ENCODE results near the gene CALN1.
"Not testable (repeated sequence)": the region's sequence is repeated elsewhere in the genome, so short reads cannot be mapped to it uniquely, and the experiment has no call there.

Gene CALN1

GRCh38 chr7:71828361-71828760 lies 583.8 kb downstream of the CALN1 start:
- Mint-ChIP-seq H3K4me3 (no peak overlapping the region), H3K27ac (ENCODE audit: low read depth) (no peak overlapping the region), H3K27me3 (no peaks in the 10 kb centered on the region), H3K36me3 (ENCODE audit: insufficient read depth) (no peaks in the 10 kb centered on the region), H3K9me3 (peaks cover 16% of the 10 kb centered on the region), H3K4me1 (no peaks in the 10 kb centered on the region)
- DNase-seq (ENCODE audit: low spot score in 2 of 2) (no peak), ATAC-seq (replicated peaks; ENCODE audit: extremely low read depth, poor library complexity, severe bottlenecking) (no peak)

GRCh38 chr7:71826141-71826540 lies 586.0 kb downstream of the CALN1 start:
- no peak overlapping the region for H3K27ac Mint-ChIP-seq (ENCODE audit: low read depth)
- no peaks in the 10 kb centered on the region for H3K4me1 Mint-ChIP-seq
- no peak overlapping the region for H3K4me3 Mint-ChIP-seq
- H3K36me3 Mint-ChIP-seq (ENCODE audit: insufficient read depth) = no peaks in the 10 kb centered on the region
- H3K9me3 Mint-ChIP-seq = peaks cover 16% of the 10 kb centered on the region
- DNase-seq (ENCODE audit: low spot score in 2 of 2) (no peak), ATAC-seq (replicated peaks; ENCODE audit: extremely low read depth, poor library complexity, severe bottlenecking) (no peak)
- no peaks in the 10 kb centered on the region for H3K27me3 Mint-ChIP-seq

GRCh38 chr7:71824006-71824760 lies 588.0 kb downstream of the CALN1 start:
- ATAC-seq (replicated peaks; ENCODE audit: extremely low read depth, poor library complexity, severe bottlenecking) (no peak), DNase-seq (ENCODE audit: low spot score in 2 of 2) (no peak)
- peaks cover 21% of the 10 kb centered on the region for H3K9me3 Mint-ChIP-seq
- H3K36me3 Mint-ChIP-seq (ENCODE audit: insufficient read depth) = no peaks in the 10 kb centered on the region
- no peaks in the 10 kb centered on the region for H3K27me3 Mint-ChIP-seq
- H3K4me1 Mint-ChIP-seq = no peaks in the 10 kb centered on the region
- H3K27ac Mint-ChIP-seq (ENCODE audit: low read depth) = no peak overlapping the region
- no peak overlapping the region for H3K4me3 Mint-ChIP-seq

- not testable (repeated sequence) for H3K27ac Mint-ChIP-seq (ENCODE audit: low read depth); ATAC-seq (replicated peaks; ENCODE audit: extremely low read depth, poor library complexity, severe bottlenecking); H3K36me3 Mint-ChIP-seq (ENCODE audit: insufficient read depth); DNase-seq (ENCODE audit: low spot score in 2 of 2); H3K4me3 Mint-ChIP-seq; H3K4me1 Mint-ChIP-seq; H3K27me3 Mint-ChIP-seq
- H3K9me3 Mint-ChIP-seq = peaks cover 20% of the 10 kb centered on the region
These were observed 589.7 kb downstream of the CALN1 start for GRCh38 chr7:71822406-71822805.

- ATAC-seq (replicated peaks; ENCODE audit: extremely low read depth, poor library complexity, severe bottlenecking) (no peak), DNase-seq (ENCODE audit: low spot score in 2 of 2) (no peak)
- peaks cover 11% of the 10 kb centered on the region for H3K9me3 Mint-ChIP-seq
- no peak overlapping the region for H3K4me3 Mint-ChIP-seq
- H3K27ac Mint-ChIP-seq (ENCODE audit: low read depth) = no peak overlapping the region
- no peaks in the 10 kb centered on the region for H3K4me1 Mint-ChIP-seq
- no peaks in the 10 kb centered on the region for H3K36me3 Mint-ChIP-seq (ENCODE audit: insufficient read depth)
- H3K27me3 Mint-ChIP-seq = no peaks in the 10 kb centered on the region
These were observed 594.2 kb downstream of the CALN1 start for GRCh38 chr7:71817916-71818315.

GRCh38 chr7:71808115-71808514 lies 604.0 kb downstream of the CALN1 start:
- ATAC-seq (replicated peaks; ENCODE audit: extremely low read depth, poor library complexity, severe bottlenecking) (no peak), DNase-seq (ENCODE audit: low spot score in 2 of 2) (no peak)
- Mint-ChIP-seq H3K4me1 (no peaks in the 10 kb centered on the region), H3K4me3 (no peak overlapping the region), H3K27ac (ENCODE audit: low read depth) (no peak overlapping the region), H3K36me3 (ENCODE audit: insufficient read depth) (no peaks in the 10 kb centered on the region), H3K9me3 (peaks cover 19% of the 10 kb centered on the region), H3K27me3 (no peaks in the 10 kb centered on the region)

GRCh38 chr7:71804256-71804655 lies 607.9 kb downstream of the CALN1 start:
- no peak overlapping the region for H3K27ac Mint-ChIP-seq (ENCODE audit: low read depth)
- H3K9me3 Mint-ChIP-seq = peaks cover 12% of the 10 kb centered on the region
- no peaks in the 10 kb centered on the region for H3K4me1 Mint-ChIP-seq
- ATAC-seq (replicated peaks; ENCODE audit: extremely low read depth, poor library complexity, severe bottlenecking) (no peak), DNase-seq (ENCODE audit: low spot score in 2 of 2) (no peak)
- no peaks in the 10 kb centered on the region for H3K36me3 Mint-ChIP-seq (ENCODE audit: insufficient read depth)
- H3K4me3 Mint-ChIP-seq = no peak overlapping the region
- no peaks in the 10 kb centered on the region for H3K27me3 Mint-ChIP-seq

- H3K4me1 Mint-ChIP-seq = no peaks in the 10 kb centered on the region
- H3K9me3 Mint-ChIP-seq = peaks cover 12% of the 10 kb centered on the region
- H3K4me3 Mint-ChIP-seq = no peak overlapping the region
- ATAC-seq (replicated peaks; ENCODE audit: extremely low read depth, poor library complexity, severe bottlenecking) (no peak), DNase-seq (ENCODE audit: low spot score in 2 of 2) (no peak)
- H3K27me3 Mint-ChIP-seq = no peaks in the 10 kb centered on the region
- no peaks in the 10 kb centered on the region for H3K36me3 Mint-ChIP-seq (ENCODE audit: insufficient read depth)
- H3K27ac Mint-ChIP-seq (ENCODE audit: low read depth) = no peak overlapping the region
These were observed 610.2 kb downstream of the CALN1 start for GRCh38 chr7:71801976-71802375.

- Mint-ChIP-seq H3K27me3 (no peaks in the 10 kb centered on the region), H3K9me3 (peaks cover 6% of the 10 kb centered on the region), H3K27ac (ENCODE audit: low read depth) (no peak overlapping the region), H3K4me1 (no peaks in the 10 kb centered on the region), H3K36me3 (ENCODE audit: insufficient read depth) (no peaks in the 10 kb centered on the region), H3K4me3 (no peak overlapping the region)
- ATAC-seq (replicated peaks; ENCODE audit: extremely low read depth, poor library complexity, severe bottlenecking) (no peak), DNase-seq (ENCODE audit: low spot score in 2 of 2) (no peak)
These were observed 611.8 kb downstream of the CALN1 start for GRCh38 chr7:71800321-71800720.

- no peak for ATAC-seq (replicated peaks; ENCODE audit: extremely low read depth, poor library complexity, severe bottlenecking)
- Mint-ChIP-seq H3K4me3 (no peak overlapping the region), H3K27me3 (no peaks in the 10 kb centered on the region), H3K36me3 (ENCODE audit: insufficient read depth) (no peaks in the 10 kb centered on the region), H3K27ac (ENCODE audit: low read depth) (no peak overlapping the region), H3K9me3 (peaks cover 15% of the 10 kb centered on the region), H3K4me1 (no peaks in the 10 kb centered on the region)
- no peak for DNase-seq (ENCODE audit: low spot score in 2 of 2)
These were observed 616.7 kb downstream of the CALN1 start for GRCh38 chr7:71795410-71795809.

GRCh38 chr7:71793251-71793650 lies 618.9 kb downstream of the CALN1 start:
- no peak overlapping the region for H3K4me3 Mint-ChIP-seq
- H3K27ac Mint-ChIP-seq (ENCODE audit: low read depth) = no peak overlapping the region
- DNase-seq (ENCODE audit: low spot score in 2 of 2) (no peak), ATAC-seq (replicated peaks; ENCODE audit: extremely low read depth, poor library complexity, severe bottlenecking) (no peak)
- no peaks in the 10 kb centered on the region for H3K36me3 Mint-ChIP-seq (ENCODE audit: insufficient read depth)
- H3K4me1 Mint-ChIP-seq = no peaks in the 10 kb centered on the region
- peaks cover 24% of the 10 kb centered on the region for H3K9me3 Mint-ChIP-seq
- no peaks in the 10 kb centered on the region for H3K27me3 Mint-ChIP-seq

- Mint-ChIP-seq H3K27me3 (no peaks in the 10 kb centered on the region), H3K9me3 (peaks cover 25% of the 10 kb centered on the region), H3K27ac (ENCODE audit: low read depth) (no peak overlapping the region), H3K4me3 (no peak overlapping the region), H3K36me3 (ENCODE audit: insufficient read depth) (no peaks in the 10 kb centered on the region), H3K4me1 (no peaks in the 10 kb centered on the region)
- no peak for ATAC-seq (replicated peaks; ENCODE audit: extremely low read depth, poor library complexity, severe bottlenecking)
- DNase-seq (ENCODE audit: low spot score in 2 of 2) = no peak
These were observed 624.6 kb downstream of the CALN1 start for GRCh38 chr7:71787513-71787912.

- Mint-ChIP-seq H3K36me3 (ENCODE audit: insufficient read depth) (no peaks in the 10 kb centered on the region), H3K9me3 (peaks cover 30% of the 10 kb centered on the region), H3K4me3 (no peak overlapping the region), H3K27ac (ENCODE audit: low read depth) (no peak overlapping the region), H3K4me1 (no peaks in the 10 kb centered on the region), H3K27me3 (no peaks in the 10 kb centered on the region)
- ATAC-seq (replicated peaks; ENCODE audit: extremely low read depth, poor library complexity, severe bottlenecking) (no peak), DNase-seq (ENCODE audit: low spot score in 2 of 2) (no peak)
These were observed 626.9 kb downstream of the CALN1 start for GRCh38 chr7:71785216-71785615.
